HG03064 (cell line): ENCODE measurements around the gene IER5L.
A peak's percentile ranks its signal among the peaks of the same experiment; 100 is the strongest.
"Not testable (repeated sequence)": the region's sequence is repeated elsewhere in the genome, so short reads cannot be mapped to it uniquely, and the experiment has no call there.

Experiments
- ATAC-seq: cut with Tn5 transposase; IDR thresholded peaks from one replicate; pipeline ENCODE4 v1.9.1; 2021; ENCODE audit warnings: low read depth; ENCODE audit not compliant: unreplicated experiment

Gene IER5L

DNA sequence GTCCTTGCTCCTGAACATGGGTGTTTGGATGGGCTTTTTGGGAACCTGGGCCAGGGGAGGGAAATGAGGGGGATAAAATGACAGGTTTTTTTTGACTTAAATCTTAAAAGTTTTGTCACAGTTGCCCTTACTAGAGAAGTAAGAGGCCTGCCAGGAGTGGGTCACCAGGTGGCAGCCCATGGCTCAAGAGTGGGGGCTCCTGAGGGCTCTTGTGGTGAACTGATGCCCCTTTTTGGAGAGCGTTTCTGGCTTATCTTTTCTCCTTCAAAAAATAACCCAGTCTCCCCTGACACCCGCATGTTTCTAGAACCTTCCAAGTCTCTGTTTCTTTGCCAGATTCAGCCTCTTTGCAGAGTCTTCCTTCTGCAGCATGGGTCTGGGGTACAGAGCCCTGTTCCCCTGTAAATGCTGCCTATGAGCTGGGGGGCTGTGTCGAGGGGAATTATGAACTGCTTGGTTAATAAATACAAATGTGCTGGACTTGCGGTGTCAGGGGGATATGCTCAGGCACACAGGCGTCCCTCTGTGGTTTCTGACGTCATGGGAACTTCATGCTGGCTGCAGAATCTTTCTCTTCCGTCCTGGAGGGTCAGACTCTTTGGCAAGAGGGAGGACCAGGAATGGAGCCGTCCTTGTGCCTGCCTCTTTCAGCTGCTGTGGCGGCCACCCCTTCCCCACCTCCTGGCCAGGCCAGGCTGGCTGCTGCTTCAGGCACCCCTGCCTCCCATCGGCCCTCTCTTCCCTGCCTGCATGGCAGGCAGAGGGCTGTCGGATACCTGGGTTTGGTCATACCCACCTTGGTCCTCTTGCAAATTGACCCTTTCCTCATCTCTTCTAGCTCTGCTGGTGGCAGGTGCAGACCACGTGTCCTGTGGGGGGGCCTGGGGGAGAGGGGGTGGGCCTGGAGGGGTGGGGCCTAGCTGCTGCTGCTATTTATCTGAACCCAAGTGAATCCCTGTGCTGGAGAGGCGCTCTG, 36.7 kb downstream of the IER5L start:
- no peak for ATAC-seq

- ATAC-seq, result peak; percentile 20
These were observed 37.5 kb downstream of the IER5L start for GRCh38 chr9:129140397-129141065.

GRCh38 chr9:129139993-129140396, 38.1 kb downstream of the IER5L start:
- ATAC-seq, result peak; percentile 47

- ATAC-seq, result peak; percentile 11
These were observed 38.6 kb downstream of the IER5L start for GRCh38 chr9:129139233-129139992.

GRCh38 chr9:129138476-129139232, 39.4 kb downstream of the IER5L start:
- ATAC-seq, result no peak

GRCh38 chr9:129138144-129138462, 40.0 kb downstream of the IER5L start:
- no peak for ATAC-seq

- no peak for ATAC-seq
These were observed 40.5 kb downstream of the IER5L start for GRCh38 chr9:129137292-129138143.

GRCh38 chr9:129136446-129137035, 41.5 kb downstream of the IER5L start:
- ATAC-seq, result no peak

DNA sequence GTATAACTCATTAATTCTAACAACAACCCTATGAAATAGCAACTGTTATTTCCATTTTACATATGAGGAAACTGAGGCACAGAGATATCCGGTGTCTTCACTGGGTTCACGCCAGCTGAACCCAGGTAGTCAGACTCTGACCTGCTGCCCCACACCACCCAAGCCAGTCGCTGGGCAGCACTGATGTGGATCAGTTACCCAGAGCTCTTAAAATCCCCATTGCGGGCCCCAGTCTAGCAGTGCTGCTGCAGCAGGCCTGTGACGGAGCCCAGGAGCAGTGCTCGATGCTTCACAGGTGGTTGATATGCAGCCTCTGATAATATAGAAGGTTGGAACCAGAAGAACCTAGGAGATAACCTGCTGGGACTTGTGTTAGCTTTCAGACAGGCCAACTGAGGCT, 42.6 kb downstream of the IER5L start:
- no peak for ATAC-seq

GRCh38 chr9:129133082-129133481, 45.0 kb downstream of the IER5L start:
- ATAC-seq, result no peak

- ATAC-seq, result no peak
These were observed 46.5 kb downstream of the IER5L start for GRCh38 chr9:129131300-129132145.

- ATAC-seq, result no peak
These were observed 47.3 kb downstream of the IER5L start for GRCh38 chr9:129130791-129131190.

- ATAC-seq, result not testable (repeated sequence)
These were observed 47.8 kb downstream of the IER5L start for GRCh38 chr9:129130271-129130670.

DNA sequence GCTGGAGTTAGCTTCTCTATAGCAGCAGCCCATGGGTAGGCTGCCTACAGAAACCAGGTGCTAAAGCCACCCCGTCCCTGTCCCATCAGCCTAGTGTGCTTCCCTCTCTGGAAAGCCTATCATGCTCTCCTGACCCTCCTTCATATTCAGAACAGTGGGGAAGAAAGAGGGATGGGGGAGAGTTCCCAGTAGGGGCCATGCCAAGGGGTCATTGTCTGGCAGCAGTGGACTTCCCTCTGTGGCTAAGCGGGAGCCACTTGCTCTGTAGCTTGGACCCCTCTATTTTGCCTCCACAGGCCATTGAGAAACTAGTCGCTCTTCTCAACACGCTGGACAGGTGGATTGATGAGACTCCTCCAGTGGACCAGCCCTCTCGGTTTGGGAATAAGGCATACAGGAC, 49.4 kb downstream of the IER5L start:
- ATAC-seq, result no peak

DNA sequence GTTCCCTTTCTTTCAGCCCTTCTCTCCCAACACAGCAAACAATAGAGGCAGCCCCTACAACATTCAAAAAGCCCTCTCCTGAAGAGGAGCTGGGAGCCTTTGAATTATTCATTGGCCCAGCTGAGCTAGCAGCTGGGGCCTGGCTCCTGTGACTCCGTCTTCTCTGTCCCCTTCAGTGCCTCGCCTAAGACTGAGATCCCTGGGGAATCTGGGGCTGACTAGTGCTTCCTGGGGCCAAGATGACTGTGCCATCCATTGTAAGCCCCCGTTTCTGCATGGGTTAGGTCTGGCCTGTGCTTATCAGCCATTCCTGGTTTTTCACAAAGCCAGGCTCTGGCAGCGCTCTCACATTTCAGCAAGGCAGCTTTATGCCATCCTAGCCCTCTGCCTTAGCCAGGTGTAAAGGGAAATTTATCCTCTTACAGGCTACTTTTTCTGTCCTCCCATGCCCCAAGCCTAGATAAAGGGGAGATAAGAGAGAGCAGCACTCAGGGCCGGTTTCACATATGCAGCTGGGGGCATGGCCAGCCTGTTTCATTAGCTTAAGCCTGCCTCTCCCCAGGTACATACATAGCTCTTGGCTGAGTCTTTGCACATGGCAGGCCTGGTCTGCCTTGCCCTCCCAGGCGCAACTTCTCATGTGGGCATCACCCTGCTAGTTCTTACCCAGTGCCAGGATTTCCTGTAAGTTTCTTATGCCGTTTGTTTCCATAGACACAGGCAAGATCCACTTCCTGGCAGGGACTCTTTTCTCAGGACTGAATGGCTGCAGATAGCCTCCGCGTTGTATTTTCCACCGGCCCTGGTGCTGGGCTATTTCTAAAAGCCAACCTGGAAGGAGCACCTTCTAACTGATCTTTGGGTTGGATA, 51.1 kb downstream of the IER5L start:
- no peak for ATAC-seq
